GM21576 (cell line): Measurements from ENCODE around the gene TIGD4.

Experiments
- ATAC-seq: cut with Tn5 transposase; IDR thresholded peaks from one replicate; pipeline ENCODE4 v1.9.1; 2021; ENCODE audit warnings: mild to moderate bottlenecking, moderate library complexity; ENCODE audit not compliant: unreplicated experiment

The TIGD4 gene

GRCh38 chr4:152727784-152728183 is 51.7 kb downstream of the TIGD4 start:
- ATAC-seq, result no peak

- no peak for ATAC-seq
These were observed 55.0 kb downstream of the TIGD4 start for GRCh38 chr4:152724494-152724893.

GRCh38 chr4:152723236-152723635 is 56.3 kb downstream of the TIGD4 start:
- no peak for ATAC-seq

- no peak for ATAC-seq
These were observed 59.6 kb downstream of the TIGD4 start for GRCh38 chr4:152719801-152720556.
